Measurements from ENCODE around the gene SBNO2.
"Not testable (repeated sequence)": the region's sequence is repeated elsewhere in the genome, so short reads cannot be mapped to it uniquely, and the experiment has no call there.

The SBNO2 gene

GRCh38 chr19:1173845-1174809 lies at the start of gene SBNO2:
Gene SBNO2 (minus strand): TSS chr19:1174268. CDS start chr19:1154276, 19,992 bp downstream.
- DNase-seq (ENCODE audit: low read depth), result no peak

- DNase-seq (ENCODE audit: low read depth), result no peak
Observed at GRCh38 chr19:1223018-1223855, 49.2 kb upstream of the SBNO2 start.

- no peak for DNase-seq (ENCODE audit: low read depth)
Observed at GRCh38 chr19:1222394-1222793, 48.3 kb upstream of the SBNO2 start.

GRCh38 chr19:1221904-1222255 lies 47.8 kb upstream of the SBNO2 start:
- no peak for DNase-seq (ENCODE audit: low read depth)

GRCh38 chr19:1220976-1221903 lies 47.2 kb upstream of the SBNO2 start:
- no peak for DNase-seq (ENCODE audit: low read depth)

- DNase-seq (ENCODE audit: low read depth), result no peak
Observed at GRCh38 chr19:1220477-1220930, 46.4 kb upstream of the SBNO2 start.

GRCh38 chr19:1219786-1220476 lies 45.9 kb upstream of the SBNO2 start:
- no peak for DNase-seq (ENCODE audit: low read depth)

- DNase-seq (ENCODE audit: low read depth), result no peak
Observed at GRCh38 chr19:1218751-1219567, 44.9 kb upstream of the SBNO2 start.

- no peak for DNase-seq (ENCODE audit: low read depth)
Observed at GRCh38 chr19:1217366-1217765, 43.3 kb upstream of the SBNO2 start.

GRCh38 chr19:1216756-1217155 lies 42.7 kb upstream of the SBNO2 start:
- DNase-seq (ENCODE audit: low read depth), result no peak

- no peak for DNase-seq (ENCODE audit: low read depth)
Observed at GRCh38 chr19:1214862-1215731, 41.0 kb upstream of the SBNO2 start.

- DNase-seq (ENCODE audit: low read depth), result no peak
Observed at GRCh38 chr19:1214299-1214861, 40.3 kb upstream of the SBNO2 start.

- no peak for DNase-seq (ENCODE audit: low read depth)
Observed at GRCh38 chr19:1213391-1214286, 39.6 kb upstream of the SBNO2 start.

GRCh38 chr19:1211494-1212234 lies 37.6 kb upstream of the SBNO2 start:
- no peak for DNase-seq (ENCODE audit: low read depth)

GRCh38 chr19:1210227-1210538 lies 36.1 kb upstream of the SBNO2 start:
- DNase-seq (ENCODE audit: low read depth), result no peak

GRCh38 chr19:1208830-1209229 lies 34.8 kb upstream of the SBNO2 start:
- DNase-seq (ENCODE audit: low read depth), result not testable (repeated sequence)

- no peak for DNase-seq (ENCODE audit: low read depth)
Observed at GRCh38 chr19:1206864-1207450, 32.9 kb upstream of the SBNO2 start.

All from HS-5 (cell line).